ENCODE results near the gene BCL11A.

The BCL11A gene

GRCh38 chr2:60553495-60554073 lies at the start of gene BCL11A:
Gene BCL11A (minus strand): TSS chr2:60553654. CDS start chr2:60553270, 384 bp downstream.
- DNase-seq = peak; percentile 47

GRCh38 chr2:60602828-60603532 lies 49.5 kb upstream of the BCL11A start:
- DNase-seq = no peak

- no peak for DNase-seq
These were observed 48.9 kb upstream of the BCL11A start for GRCh38 chr2:60602388-60602787.

GRCh38 chr2:60598271-60598670 lies 44.8 kb upstream of the BCL11A start:
- no peak for DNase-seq

- DNase-seq = no peak
These were observed 43.9 kb upstream of the BCL11A start for GRCh38 chr2:60597346-60597745.

GRCh38 chr2:60596411-60596810 lies 43.0 kb upstream of the BCL11A start:
- no peak for DNase-seq

GRCh38 chr2:60595953-60596352 lies 42.5 kb upstream of the BCL11A start:
- DNase-seq = no peak

- DNase-seq = no peak
These were observed 35.6 kb upstream of the BCL11A start for GRCh38 chr2:60589104-60589503.

GRCh38 chr2:60586081-60586480 lies 32.6 kb upstream of the BCL11A start:
- no peak for DNase-seq

- no peak for DNase-seq
These were observed 31.8 kb upstream of the BCL11A start for GRCh38 chr2:60585276-60585675.

GRCh38 chr2:60583604-60584003 lies 30.1 kb upstream of the BCL11A start:
- DNase-seq = no peak

GRCh38 chr2:60581433-60582282 lies 28.2 kb upstream of the BCL11A start:
- DNase-seq = no peak

- DNase-seq = no peak
These were observed 24.3 kb upstream of the BCL11A start for GRCh38 chr2:60577682-60578283.

- DNase-seq = no peak
These were observed 19.8 kb upstream of the BCL11A start for GRCh38 chr2:60573251-60573650.

GRCh38 chr2:60570251-60570650 lies 16.8 kb upstream of the BCL11A start:
- no peak for DNase-seq

- no peak for DNase-seq
These were observed 16.2 kb upstream of the BCL11A start for GRCh38 chr2:60569680-60570111.

- no peak for DNase-seq
These were observed 14.7 kb upstream of the BCL11A start for GRCh38 chr2:60567919-60568768.

- no peak for DNase-seq
These were observed 13.6 kb upstream of the BCL11A start for GRCh38 chr2:60567096-60567495.

GRCh38 chr2:60565472-60565871 lies 12.0 kb upstream of the BCL11A start:
- DNase-seq = no peak

GRCh38 chr2:60560734-60561644 lies 7.5 kb upstream of the BCL11A start:
- DNase-seq = no peak

- DNase-seq = no peak
These were observed 6.4 kb upstream of the BCL11A start for GRCh38 chr2:60559880-60560279.
